A172 (cell line): ENCODE results near the gene B4GALNT3. TPM values are rescaled to one million over a fixed set of nuclear protein-coding genes. Genes with fewer than 3 reads are reported as not detected.

ENCODE experiments used
- DNase-seq: peaks from one replicate; pipeline ENCODE4 v3.0.0-alpha.2; 2015; ENCODE audit warnings: low spot score
- total RNA-seq: library from RNA; depleted of rRNA; stranded (reverse); fragments of >200 nt; shearing (Covaris generic); gene quantifications from 2 replicates; pipeline ENCODE4 v1.2.3, GENCODE V29; 2014; rRNA removed

Gene B4GALNT3
- total RNA-seq, 1 experiment from 2014 or later = 1.9 TPM

- no peak for DNase-seq
These were observed 133.9 kb downstream of the B4GALNT3 start for GRCh38 chr12:593396-594270.

GRCh38 chr12:597926-598568 lies 138.3 kb downstream of the B4GALNT3 start:
- no peak for DNase-seq

GRCh38 chr12:599756-600155 lies 140.0 kb downstream of the B4GALNT3 start:
- no peak for DNase-seq

GRCh38 chr12:601976-602699 lies 142.4 kb downstream of the B4GALNT3 start:
- DNase-seq = no peak

- DNase-seq = no peak
These were observed 142.9 kb downstream of the B4GALNT3 start for GRCh38 chr12:602700-603068.

GRCh38 chr12:604956-605355 lies 145.2 kb downstream of the B4GALNT3 start:
- no peak for DNase-seq

GRCh38 chr12:607541-608001 lies 147.8 kb downstream of the B4GALNT3 start:
- no peak for DNase-seq

GRCh38 chr12:608413-608812 lies 148.7 kb downstream of the B4GALNT3 start:
- DNase-seq = no peak

- DNase-seq = no peak
These were observed 149.2 kb downstream of the B4GALNT3 start for GRCh38 chr12:608921-609320.

- DNase-seq = no peak
These were observed 152.0 kb downstream of the B4GALNT3 start for GRCh38 chr12:611721-612120.

GRCh38 chr12:612293-612692 lies 152.6 kb downstream of the B4GALNT3 start:
- DNase-seq = no peak

GRCh38 chr12:612886-613285 lies 153.1 kb downstream of the B4GALNT3 start:
- no peak for DNase-seq

Other genes starting within 250 kb of the B4GALNT3 start
- 0.10 TPM in 1 of 2 replicates, not detected in the other for gene SLC6A12, start 245.8 kb upstream of the B4GALNT3 start, total RNA-seq
- gene SLC6A13, start 197.1 kb upstream of the B4GALNT3 start, total RNA-seq = 0.12 TPM in 1 of 2 replicates, not detected in the other
- 17.8 and 43.0 TPM in 2 replicates for gene KDM5A, start 70.6 kb upstream of the B4GALNT3 start, total RNA-seq
- 12.4 and 14.5 TPM in 2 replicates for gene CCDC77, start 58.3 kb upstream of the B4GALNT3 start, total RNA-seq
- gene NINJ2, start 203.5 kb downstream of the B4GALNT3 start, total RNA-seq = not detected in 2 replicates